Mucosa of descending colon (tissue), 3 donors: ENCODE data around the gene DIAPH2. TPM values are rescaled to one million over a fixed set of nuclear protein-coding genes. Genes with fewer than 3 reads are reported as not detected.

Source experiments
- ATAC-seq: fragments of 200-7000 bp; cut with Tn5 transposase; one replicate; pipeline ENCODE4 v1.9.1; 2020; ENCODE audit warnings: mild to moderate bottlenecking, moderate library complexity
- DNase-seq, 3 donors: peaks; one replicate each; pipeline ENCODE4 v3.0.0-alpha.2; 2020
- H3K36me3 ChIP-seq: fragments of 200-600 bp; one replicate; pipeline ENCODE4 v1.8.0; 2021; ENCODE audit warnings: low read depth, mild to moderate bottlenecking
- H3K4me1 ChIP-seq: fragments of 200-600 bp; one replicate; pipeline ENCODE4 v1.8.0; 2021; ENCODE audit warnings: low read depth, mild to moderate bottlenecking
- H3K4me3 ChIP-seq: fragments of 200-600 bp; one replicate; pipeline ENCODE4 v1.8.0; 2021; ENCODE audit warnings: mild to moderate bottlenecking
- H3K9me3 ChIP-seq: fragments of 200-600 bp; one replicate; pipeline ENCODE4 v1.8.0; 2021; ENCODE audit warnings: mild to moderate bottlenecking
- intact Hi-C, 2 donors: fragments of 100-400 bp; cut with DNase I in 1 of 2; cut with micrococcal nuclease in 1 of 2; formaldehyde crosslinking; loops; one replicate each; pipeline versions ENCODE4 v1.11.0 to v1.11.1; 2022; cut with DNase I, micrococcal nuclease
- total RNA-seq, 3 donors: library from RNA; stranded (reverse); fragmentation: NEBNext Ultra II Directional in 2 of 3; extraction: Animal tissue kit (Norgen Biotek cat#: 25700) in 2 of 3; gene quantifications; one replicate each; pipeline versions ENCODE4 v1.2.1 to v1.2.4, GENCODE V29; 2021 to 2023
- TF ChIP-seq, protein P1 (sequence below): fragments of 200-600 bp; IDR thresholded peaks from one replicate; pipeline ENCODE4 v1.8.0; 2022; ENCODE audit warnings: antibody characterized with exemption, mild to moderate bottlenecking
- donor health status: DM: no; HTN: no; CAD: no; lungs with moderate emphysema.
- donor health status: DM: no; HTN: no; CAD: no.
- donor health status: DM: no; HTN: yes; CAD: no.

DIAPH2 gene
- total RNA-seq, 3 donors from 2014 or later = 26.7 to 40.2 (median 29.6) TPM

DNA sequence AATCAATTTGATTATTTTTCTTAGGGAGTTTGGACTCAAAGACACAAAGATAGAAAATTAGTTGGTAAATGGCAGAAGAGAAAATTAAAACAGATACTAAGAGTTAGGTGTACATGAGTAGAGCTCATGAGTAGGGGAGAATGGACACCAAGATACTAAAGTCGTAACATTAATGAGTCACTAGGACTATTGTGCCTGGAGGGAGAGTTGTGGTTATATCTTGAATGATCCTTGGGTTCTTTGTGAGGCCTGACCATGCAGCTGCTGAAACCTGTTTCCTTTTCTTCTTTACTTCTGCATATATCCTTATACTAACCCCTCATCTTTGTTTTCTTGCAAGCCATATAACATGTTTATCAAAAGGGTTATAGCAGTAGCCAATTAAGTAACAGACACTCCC, 731.8 kb downstream of the DIAPH2 start:
- no peak overlapping the region for H3K4me3 ChIP-seq

DNA sequence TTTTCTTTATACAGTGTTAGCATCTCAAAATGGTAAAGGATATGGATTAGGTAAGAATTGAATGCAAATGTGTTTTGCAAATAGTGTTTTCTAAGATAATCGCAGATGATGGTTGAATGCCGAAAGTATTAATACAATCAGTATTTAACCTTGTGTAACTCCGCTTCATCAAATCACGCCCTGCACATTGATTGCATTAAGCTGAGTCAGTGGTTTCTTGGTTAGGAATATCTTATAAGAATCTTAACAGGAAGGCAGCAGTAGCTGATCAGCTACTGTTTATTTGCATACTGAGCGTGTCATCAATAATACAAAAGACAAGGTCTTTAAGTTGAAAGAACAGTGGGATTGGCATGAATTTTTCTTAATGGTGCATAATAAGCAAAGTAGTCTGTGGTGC, 744.5 kb downstream of the DIAPH2 start:
- ATAC-seq = no peak
- no peaks in the 10 kb centered on the region for H3K36me3 ChIP-seq
- TF ChIP-seq, protein P1, sequence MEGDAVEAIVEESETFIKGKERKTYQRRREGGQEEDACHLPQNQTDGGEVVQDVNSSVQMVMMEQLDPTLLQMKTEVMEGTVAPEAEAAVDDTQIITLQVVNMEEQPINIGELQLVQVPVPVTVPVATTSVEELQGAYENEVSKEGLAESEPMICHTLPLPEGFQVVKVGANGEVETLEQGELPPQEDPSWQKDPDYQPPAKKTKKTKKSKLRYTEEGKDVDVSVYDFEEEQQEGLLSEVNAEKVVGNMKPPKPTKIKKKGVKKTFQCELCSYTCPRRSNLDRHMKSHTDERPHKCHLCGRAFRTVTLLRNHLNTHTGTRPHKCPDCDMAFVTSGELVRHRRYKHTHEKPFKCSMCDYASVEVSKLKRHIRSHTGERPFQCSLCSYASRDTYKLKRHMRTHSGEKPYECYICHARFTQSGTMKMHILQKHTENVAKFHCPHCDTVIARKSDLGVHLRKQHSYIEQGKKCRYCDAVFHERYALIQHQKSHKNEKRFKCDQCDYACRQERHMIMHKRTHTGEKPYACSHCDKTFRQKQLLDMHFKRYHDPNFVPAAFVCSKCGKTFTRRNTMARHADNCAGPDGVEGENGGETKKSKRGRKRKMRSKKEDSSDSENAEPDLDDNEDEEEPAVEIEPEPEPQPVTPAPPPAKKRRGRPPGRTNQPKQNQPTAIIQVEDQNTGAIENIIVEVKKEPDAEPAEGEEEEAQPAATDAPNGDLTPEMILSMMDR = no peak
- H3K9me3 ChIP-seq = no peaks in the 10 kb centered on the region
- no peaks in the 10 kb centered on the region for H3K4me1 ChIP-seq
- no peak overlapping the region for H3K4me3 ChIP-seq
- no peak for DNase-seq
- intact Hi-C loops = no loop called here

More for the DNA sequence above, 731.8 kb downstream of the DIAPH2 start:
- TF ChIP-seq, protein P1 = no peak
- DNase-seq (no peak), ATAC-seq (no peak)
- H3K9me3 ChIP-seq = no peaks in the 10 kb centered on the region
- H3K4me1 ChIP-seq = no peaks in the 10 kb centered on the region
- no peaks in the 10 kb centered on the region for H3K36me3 ChIP-seq
- intact Hi-C loops = no loop called here

DNA sequence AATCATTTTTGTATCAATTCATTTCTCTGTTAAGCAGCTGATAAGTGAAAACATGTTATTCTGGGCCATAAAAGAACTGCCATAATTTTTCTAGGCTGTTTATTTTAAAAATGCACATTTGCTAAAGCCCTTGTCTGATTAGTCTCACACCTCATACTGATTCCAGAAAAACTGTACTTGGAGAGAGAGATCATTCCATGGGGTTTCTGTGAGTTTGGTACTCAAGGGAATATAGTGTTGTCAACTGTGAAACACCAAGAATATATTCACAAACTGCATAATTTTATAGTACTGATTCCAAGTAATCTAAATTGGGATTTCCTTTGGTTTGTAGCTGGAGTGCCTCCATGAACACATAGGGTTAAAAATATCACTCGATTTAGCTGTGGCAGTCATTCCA, 746.6 kb downstream of the DIAPH2 start:
- ATAC-seq (no peak), DNase-seq (no peak)
- Histone ChIP-seq H3K36me3 (no peaks in the 10 kb centered on the region), H3K9me3 (no peaks in the 10 kb centered on the region), H3K4me3 (no peak overlapping the region), H3K4me1 (no peaks in the 10 kb centered on the region)
- intact Hi-C loops = no loop called here
- TF ChIP-seq, protein P1 = no peak

- H3K4me3 ChIP-seq = no peak overlapping the region
- TF ChIP-seq, protein P1 = no peak
- ATAC-seq = no peak
- intact Hi-C loops = no loop called here
- H3K9me3 ChIP-seq = no peaks in the 10 kb centered on the region
- no peak for DNase-seq
- no peaks in the 10 kb centered on the region for H3K36me3 ChIP-seq
- H3K4me1 ChIP-seq = no peaks in the 10 kb centered on the region
Observed at GRCh38 chrX:97446298-97446882, 761.7 kb downstream of the DIAPH2 start.

DNA sequence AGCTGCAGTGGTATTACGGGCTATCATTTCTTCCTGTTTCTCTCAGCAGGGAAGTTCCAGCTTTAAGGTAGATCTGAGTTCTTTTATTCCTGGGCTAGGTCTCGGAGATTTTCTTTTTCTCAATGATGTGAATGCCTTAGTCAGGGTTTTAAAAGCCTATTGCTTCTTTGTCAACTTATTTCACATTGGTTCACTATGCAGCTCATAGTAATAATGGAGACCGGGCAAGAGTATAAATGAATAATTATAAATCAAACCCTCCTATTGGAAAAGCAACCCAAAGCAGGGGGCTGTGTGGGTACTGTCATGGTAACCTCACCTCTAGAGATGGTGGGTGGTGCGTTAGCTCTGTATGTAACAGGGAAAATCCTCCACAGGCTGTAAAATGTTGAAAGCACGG, 762.7 kb downstream of the DIAPH2 start:
- TF ChIP-seq, protein P1 = no peak
- H3K4me1 ChIP-seq = no peaks in the 10 kb centered on the region
- H3K9me3 ChIP-seq = no peaks in the 10 kb centered on the region
- H3K36me3 ChIP-seq = no peaks in the 10 kb centered on the region
- H3K4me3 ChIP-seq = no peak overlapping the region
- intact Hi-C loops = no loop called here
- no peak for ATAC-seq
- no peak for DNase-seq

DNA sequence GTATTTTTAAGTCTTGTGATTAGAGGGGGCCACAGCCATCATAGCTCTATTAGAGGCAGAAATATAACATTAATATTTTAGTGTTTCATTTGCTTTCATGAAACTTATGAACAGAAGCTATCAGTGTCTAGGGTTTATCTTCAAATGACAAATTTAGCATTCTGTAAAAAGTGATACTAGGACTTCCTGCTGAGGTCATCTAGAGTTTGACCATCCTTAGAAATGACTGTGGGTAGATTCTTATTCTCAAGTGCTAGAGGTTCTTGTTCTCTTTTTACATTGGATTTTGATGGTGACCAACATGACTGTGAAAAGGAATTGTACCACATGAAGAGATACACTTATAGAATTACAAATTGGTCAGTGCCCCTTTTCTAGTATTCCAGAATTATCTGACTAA, 767.6 kb downstream of the DIAPH2 start:
- TF ChIP-seq, protein P1 = no peak
- no peaks in the 10 kb centered on the region for H3K36me3 ChIP-seq
- ATAC-seq (no peak), DNase-seq (no peak)
- H3K9me3 ChIP-seq = no peaks in the 10 kb centered on the region
- intact Hi-C loops = no loop called here
- no peaks in the 10 kb centered on the region for H3K4me1 ChIP-seq
- no peak overlapping the region for H3K4me3 ChIP-seq
